ENCODE data around the gene P2RX3.
"Not testable (repeated sequence)": the region's sequence is repeated elsewhere in the genome, so short reads cannot be mapped to it uniquely, and the experiment has no call there.

Gene P2RX3

GRCh38 chr11:57338142-57338541 is at the start of gene P2RX3:
P2RX3 (plus strand) TSS chr11:57338352; CDS start chr11:57338551, 199 bp downstream.
- no peak within 1 kb of the TSS for H3K27ac ChIP-seq
- no peak for DNase-seq (ENCODE audit: low read depth, low spot score)

GRCh38 chr11:57288771-57289579 is 49.2 kb upstream of the P2RX3 start:
- DNase-seq (ENCODE audit: low read depth, low spot score): peak; percentile 92
- peak overlapping the region; percentile 72 for H3K27ac ChIP-seq

- DNase-seq (ENCODE audit: low read depth, low spot score): no peak
- peak overlapping the region; percentile 72 for H3K27ac ChIP-seq
Measured at GRCh38 chr11:57290288-57290687, 47.9 kb upstream of the P2RX3 start.

DNA sequence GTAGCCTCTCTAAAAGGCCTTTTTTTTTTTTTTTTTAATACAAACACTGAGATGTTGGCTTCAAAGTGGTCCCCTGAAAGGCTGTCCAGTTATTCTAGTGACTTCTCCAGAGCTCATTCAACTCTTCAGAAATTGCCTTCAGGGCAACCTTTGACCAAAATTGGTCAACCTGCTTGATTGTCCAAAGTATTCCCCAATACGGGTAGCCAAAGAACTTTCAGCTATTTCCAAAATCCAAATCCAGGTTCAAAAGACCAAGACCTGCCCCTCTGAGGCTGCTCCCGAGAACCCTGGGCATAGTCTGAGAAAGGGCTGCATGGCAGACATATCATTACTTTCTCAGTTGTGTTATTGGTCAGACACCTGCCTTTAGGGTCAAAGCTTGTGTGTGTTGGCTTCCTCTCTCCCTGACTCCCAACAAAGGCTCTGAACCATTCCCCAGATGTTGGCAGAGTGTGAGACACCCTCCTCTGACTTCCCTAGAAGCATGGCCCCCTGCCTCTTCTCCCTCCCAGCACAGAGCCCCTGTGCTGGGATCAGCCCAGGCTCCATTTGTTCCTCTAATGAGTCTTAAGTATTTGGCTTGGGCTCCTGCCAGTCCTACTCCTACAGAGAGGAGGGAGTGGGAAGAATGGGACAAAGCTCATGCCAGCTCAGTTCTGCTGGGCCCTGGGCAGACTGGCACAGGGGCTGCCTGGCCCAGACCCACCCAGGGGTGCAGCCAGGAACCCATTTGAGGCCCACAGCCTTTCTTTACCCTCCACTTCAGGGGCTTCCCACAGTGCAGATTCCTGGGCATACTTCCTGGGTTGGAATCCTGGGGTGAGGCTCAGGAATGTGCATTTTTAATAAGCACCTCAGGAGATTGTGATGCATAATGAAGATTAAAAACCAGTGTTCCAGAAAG is 43.7 kb upstream of the P2RX3 start:
- H3K27ac ChIP-seq: peak overlapping the region; percentile 97
- DNase-seq (ENCODE audit: low read depth, low spot score): no peak

DNA sequence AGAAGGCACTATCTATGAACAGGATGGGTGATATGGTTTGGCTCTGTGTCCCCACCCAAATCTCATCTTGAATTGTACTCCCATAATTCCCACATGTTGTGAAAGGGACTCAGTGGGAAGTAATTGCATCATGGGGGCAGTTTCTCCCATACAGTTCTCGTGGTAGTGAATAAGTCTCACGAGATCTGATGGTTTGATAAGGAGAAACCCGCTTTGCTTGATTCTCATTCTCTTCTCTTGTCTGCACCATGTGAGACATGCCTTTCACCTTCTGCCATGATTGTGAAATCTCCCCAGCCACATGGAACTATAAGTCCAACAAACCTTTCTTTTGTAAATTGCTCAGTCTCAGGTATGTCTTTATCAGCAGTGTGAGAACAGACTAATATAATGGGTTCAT is 41.9 kb upstream of the P2RX3 start:
- H3K27ac ChIP-seq: peak overlapping the region; percentile 97
- not testable (repeated sequence) for DNase-seq (ENCODE audit: low read depth, low spot score)

DNA sequence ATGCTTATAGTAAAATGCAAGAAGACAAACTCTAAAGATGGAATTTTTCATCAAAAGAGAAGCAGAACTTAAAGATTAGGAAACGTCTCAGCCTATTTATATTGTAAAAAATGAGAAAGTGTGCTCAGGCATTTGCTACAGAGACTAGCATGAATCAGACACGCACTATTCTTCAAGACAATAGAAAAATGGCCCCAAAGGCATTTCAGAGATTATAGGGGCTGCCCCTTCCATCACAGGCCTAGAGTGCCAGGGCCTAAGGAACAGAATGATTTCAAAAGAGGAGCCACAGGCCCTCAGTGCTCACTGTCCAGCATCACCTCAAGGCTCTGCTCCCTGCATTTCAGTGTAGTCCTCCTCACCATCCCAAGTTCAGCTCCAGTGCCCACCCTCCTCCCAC is 40.9 kb upstream of the P2RX3 start:
- H3K27ac ChIP-seq: peak overlapping the region; percentile 97
- no peak for DNase-seq (ENCODE audit: low read depth, low spot score)

- peak overlapping the region; percentile 97 for H3K27ac ChIP-seq
- no peak for DNase-seq (ENCODE audit: low read depth, low spot score)
Measured at GRCh38 chr11:57299150-57299737, 38.9 kb upstream of the P2RX3 start.

- DNase-seq (ENCODE audit: low read depth, low spot score): no peak
- H3K27ac ChIP-seq: no peak overlapping the region
Measured at GRCh38 chr11:57300785-57301184, 37.4 kb upstream of the P2RX3 start.

DNA sequence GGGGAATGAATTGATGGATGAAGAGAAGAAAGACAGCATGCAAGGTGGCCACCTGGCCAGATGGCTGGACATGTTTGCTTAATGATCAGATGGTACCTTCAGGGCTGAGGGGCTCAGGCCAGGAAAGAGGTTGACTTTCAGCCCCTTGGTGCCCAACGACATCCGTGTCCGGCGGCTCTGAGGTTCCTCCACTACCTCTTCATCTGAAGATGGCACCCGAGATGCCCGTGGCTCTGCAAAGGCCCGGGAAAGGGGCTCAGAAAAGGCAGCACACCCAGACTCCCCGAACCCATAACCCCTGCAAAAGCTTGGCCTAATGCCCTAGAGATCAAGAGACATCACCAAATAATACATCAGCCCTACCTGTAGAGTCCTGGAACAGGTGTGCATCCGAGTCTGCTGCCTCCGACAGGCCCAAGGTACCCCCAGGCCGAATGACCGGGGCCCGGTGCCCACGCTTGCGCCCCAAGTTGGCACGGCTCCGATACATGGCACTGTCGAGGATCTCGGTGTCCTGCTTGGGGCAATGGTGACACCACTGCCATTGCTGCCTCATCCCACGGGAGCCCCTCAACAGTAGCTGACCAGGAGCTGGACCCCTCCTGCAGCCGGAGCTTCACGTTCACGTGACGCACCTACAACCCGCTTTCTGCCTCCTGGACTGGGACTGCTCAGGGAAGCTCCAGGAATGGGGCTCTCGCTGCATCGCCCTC is 36.3 kb upstream of the P2RX3 start:
- DNase-seq (ENCODE audit: low read depth, low spot score): no peak
- H3K27ac ChIP-seq: peak overlapping the region; percentile 85

GRCh38 chr11:57302489-57302888 is 35.7 kb upstream of the P2RX3 start:
- H3K27ac ChIP-seq: peak overlapping the region; percentile 85
- DNase-seq (ENCODE audit: low read depth, low spot score): no peak

- peak overlapping the region; percentile 85 for H3K27ac ChIP-seq
Measured at GRCh38 chr11:57303280-57303989, 34.7 kb upstream of the P2RX3 start.

DNA sequence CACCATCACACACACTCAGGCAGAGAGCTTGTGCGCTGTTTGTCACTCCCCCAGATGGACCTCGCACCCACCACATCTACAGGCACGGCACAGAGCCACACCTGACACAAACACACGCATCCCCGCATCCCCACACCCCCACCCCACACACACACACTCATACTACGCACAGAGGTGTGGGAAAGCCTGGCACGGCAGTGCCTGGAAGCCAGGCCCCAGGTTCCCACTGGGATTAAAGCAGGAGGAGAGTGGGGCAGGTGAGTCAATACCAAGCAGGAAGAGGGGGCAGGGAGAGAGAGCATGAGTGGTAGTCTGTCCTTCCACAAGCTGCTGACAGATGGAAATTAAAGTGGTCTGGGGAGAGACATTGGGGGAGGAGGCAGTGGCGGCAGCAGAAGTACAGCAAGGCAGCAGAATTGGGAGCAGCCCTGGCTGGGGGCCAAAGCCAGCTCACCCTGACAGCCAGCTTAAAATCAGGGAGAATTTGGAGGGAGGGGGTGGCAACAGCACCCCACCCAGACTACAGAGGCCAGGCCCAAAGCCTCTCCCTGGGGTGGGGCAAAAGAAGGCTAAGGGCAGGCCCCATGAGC is 34.1 kb upstream of the P2RX3 start:
- peak overlapping the region; percentile 85 for H3K27ac ChIP-seq
- no peak for DNase-seq (ENCODE audit: low read depth, low spot score)

More at GRCh38 chr11:57303280-57303989, 34.7 kb upstream of the P2RX3 start:
- no peak for DNase-seq (ENCODE audit: low read depth, low spot score)

- no peak for DNase-seq (ENCODE audit: low read depth, low spot score)
- H3K27ac ChIP-seq: peak overlapping the region; percentile 85
Measured at GRCh38 chr11:57305523-57305922, 32.6 kb upstream of the P2RX3 start.

DNA sequence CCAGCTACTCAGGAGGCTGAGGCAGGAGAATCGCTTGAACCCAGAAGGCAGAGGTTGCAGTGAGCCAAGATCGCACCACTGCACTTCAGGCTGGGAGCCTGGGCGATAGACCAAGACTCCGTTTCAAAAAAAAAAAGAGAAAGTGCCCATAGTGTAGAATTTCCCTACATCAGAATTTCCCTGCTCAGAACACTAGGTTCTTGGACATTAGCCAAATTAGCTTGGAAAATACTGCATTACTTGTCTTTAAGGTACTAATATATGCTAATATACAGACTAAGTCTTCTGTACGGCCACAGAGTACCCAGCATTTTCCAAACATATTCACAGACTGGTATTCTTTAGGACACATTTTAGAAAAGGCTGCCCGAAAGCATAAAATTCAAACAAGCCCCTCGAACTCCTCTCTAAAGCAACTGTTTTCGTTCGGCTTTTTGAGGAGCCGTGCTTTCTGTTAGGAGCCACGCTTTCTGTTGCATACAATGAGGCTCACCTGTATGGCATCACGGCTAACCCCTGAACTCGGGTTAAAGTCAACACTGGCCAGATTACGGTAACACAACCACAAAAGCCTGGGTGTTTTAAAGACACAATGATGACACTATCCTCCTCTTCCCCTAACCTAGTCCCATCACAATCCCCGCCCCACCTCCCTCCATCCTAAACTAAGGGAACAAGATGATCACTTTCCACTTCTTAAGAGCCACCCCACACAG is 31.8 kb upstream of the P2RX3 start:
- no peak for DNase-seq (ENCODE audit: low read depth, low spot score)
- peak overlapping the region; percentile 85 for H3K27ac ChIP-seq

DNA sequence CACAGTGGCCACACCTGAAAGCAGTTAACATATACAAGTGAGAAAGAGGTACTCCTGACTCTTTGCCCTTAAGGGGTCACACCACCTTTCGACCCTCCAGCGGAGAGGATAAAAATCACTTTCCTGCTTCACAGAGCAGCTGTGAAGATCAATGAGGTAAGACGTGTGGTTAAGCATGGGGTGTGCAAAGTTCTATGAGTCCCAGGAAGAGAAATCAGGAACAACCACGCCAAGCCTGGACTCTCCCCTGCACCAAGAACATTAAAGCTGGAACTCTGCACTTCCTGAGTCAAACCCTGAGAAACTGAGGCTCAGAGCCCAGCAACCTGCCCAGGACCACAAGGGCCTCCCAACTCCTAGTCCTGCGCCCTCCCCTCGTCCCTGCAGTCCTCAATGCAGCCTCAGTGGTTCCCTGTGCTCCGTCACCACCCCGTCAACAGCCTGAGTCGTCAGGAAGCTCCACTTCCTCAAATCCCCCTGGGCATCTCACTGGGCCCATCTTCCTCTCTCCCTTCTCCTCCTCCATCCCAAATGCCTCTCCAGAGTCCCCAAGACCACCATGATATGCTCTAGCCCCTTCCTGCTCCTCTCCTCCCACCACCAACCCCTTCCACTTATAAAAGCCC is 31.1 kb upstream of the P2RX3 start:
- H3K27ac ChIP-seq: peak overlapping the region; percentile 78
- no peak for DNase-seq (ENCODE audit: low read depth, low spot score)

DNA sequence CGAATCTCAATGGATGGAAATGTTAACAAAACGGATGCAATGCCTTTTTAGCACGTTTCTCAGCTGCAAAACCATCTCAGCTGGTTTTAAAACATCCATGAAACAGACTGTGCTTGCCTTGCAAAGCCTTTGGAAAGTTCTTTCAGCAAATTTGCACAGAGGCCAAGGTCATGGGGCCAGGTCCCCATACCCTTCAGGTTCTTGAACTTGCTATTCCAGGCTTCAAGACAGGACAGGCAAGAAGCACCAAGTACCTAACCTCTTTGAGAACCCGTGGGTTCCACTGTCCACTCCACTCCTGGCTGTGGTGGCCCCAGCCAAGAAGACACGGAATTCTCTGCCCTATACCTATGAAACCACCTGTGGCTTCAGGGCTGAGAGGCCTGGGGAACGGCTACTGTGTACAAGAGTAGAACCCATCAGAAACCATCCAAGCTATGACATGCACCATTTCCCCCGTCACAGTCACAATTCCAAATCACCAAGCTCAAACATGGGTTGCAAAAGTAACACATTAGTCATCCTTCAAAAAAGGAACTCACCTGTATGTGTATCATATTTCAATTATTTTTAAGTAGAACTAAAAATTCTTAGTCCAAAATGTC is 30.4 kb upstream of the P2RX3 start:
- DNase-seq (ENCODE audit: low read depth, low spot score): peak; percentile 29
- H3K27ac ChIP-seq: peak overlapping the region; percentile 78

- H3K27ac ChIP-seq: peak overlapping the region; percentile 78
- DNase-seq (ENCODE audit: low read depth, low spot score): no peak
Measured at GRCh38 chr11:57308426-57309060, 29.6 kb upstream of the P2RX3 start.
